Peyer's patch (tissue), 4 donors: ENCODE measurements around the gene KCTD11. TPM values are rescaled to one million over a fixed set of nuclear protein-coding genes. Genes with fewer than 3 reads are reported as not detected.

ENCODE experiments used
- DNase-seq, 3 donors: peaks; one replicate each; pipeline ENCODE4 v3.0.0-alpha.2; 2017 to 2019
- H3K27ac ChIP-seq, 4 donors: fragments of 200-600 bp; sonication (generic); one replicate each; pipeline ENCODE4 v1.5.1; 2016 to 2019
- H3K27me3 ChIP-seq, 2 donors: fragments of 200-600 bp; sonication (generic); one replicate each; pipeline ENCODE4 v1.5.1; 2019
- H3K36me3 ChIP-seq, 3 donors: fragments of 200-600 bp; sonication (generic); one replicate each; pipeline ENCODE4 v1.5.1; 2016 to 2019
- H3K4me1 ChIP-seq, 4 donors: fragments of 200-600 bp; sonication (generic); one replicate each; pipeline ENCODE4 v1.5.1; 2016 to 2019
- H3K4me3 ChIP-seq, 4 donors: fragments of 200-600 bp; sonication (generic); 1 replicate in 3 of 4; 2 replicates in 1 of 4; pipeline ENCODE4 v1.5.1; 2016 to 2019; ENCODE audit warnings: mild to moderate bottlenecking in 1 of 4
- H3K9me3 ChIP-seq, 4 donors: fragments of 200-600 bp; sonication (generic); one replicate each; pipeline ENCODE4 v1.5.1; 2016 to 2019; ENCODE audit warnings: mild to moderate bottlenecking in 1 of 4
- CTCF ChIP-seq, 6 experiments: fragments of 450-650 bp in 4 of 6; fragments of 200-600 bp in 2 of 6; sonication (generic) in 1 of 6; IDR thresholded peaks; one replicate each; pipeline ENCODE4 v1.5.1; 2017 to 2019; ENCODE audit warnings: antibody characterized with exemption in 6 of 6, mild to moderate bottlenecking in 3 of 6, moderate library complexity in 1 of 6
- POLR2A ChIP-seq, 2 donors: fragments of 450-650 bp; IDR thresholded peaks; one replicate each; pipeline ENCODE4 v1.5.1; 2017; ENCODE audit warnings: antibody characterized with exemption in 2 of 2, mild to moderate bottlenecking in 2 of 2, moderate library complexity in 2 of 2
- total RNA-seq, 4 donors: library from RNA; depleted of rRNA; stranded (reverse); fragments of >200 nt; gene quantifications; one replicate each; pipeline ENCODE4 v1.1.0, GENCODE V29; 2016

KCTD11 gene
- total RNA-seq, 4 donors from 2014 or later = 2.5 to 8.9 (median 7.1) TPM

- H3K4me3 ChIP-seq = peak overlapping the region in 3 of 4 donors; percentile 66 to 84 (median 80)
- TF ChIP-seq CTCF (IDR thresholded peaks at IDR 0.05) (no peak), POLR2A (IDR thresholded peaks at IDR 0.05) (no peak)
Observed at GRCh38 chr17:7352910-7353635, 1.1 kb downstream of the KCTD11 start.

GRCh38 chr17:7354262-7354843, 2.4 kb downstream of the KCTD11 start:
- H3K4me1 ChIP-seq = peaks cover 5 to 54% (median 24%) of the 10 kb centered on the region in 4 donors
- no peaks in the 10 kb centered on the region for H3K27me3 ChIP-seq
- H3K9me3 ChIP-seq = no peaks in the 10 kb centered on the region
- DNase-seq = no peak
- no peak for TF ChIP-seq CTCF (IDR thresholded peaks at IDR 0.05)
- TF ChIP-seq POLR2A (IDR thresholded peaks at IDR 0.05) = no peak
- peak overlapping the region in 1 of 4 donors; percentile 12 for H3K27ac ChIP-seq
- H3K4me3 ChIP-seq = no peak overlapping the region
- H3K36me3 ChIP-seq = no peaks in the 10 kb centered on the region

More at GRCh38 chr17:7352910-7353635, 1.1 kb downstream of the KCTD11 start:
- Histone ChIP-seq H3K36me3 (no peaks in the 10 kb centered on the region), H3K27ac (peak overlapping the region in 2 of 4 donors; percentile 95 to 96), H3K9me3 (no peaks in the 10 kb centered on the region), H3K4me1 (peaks cover 5 to 54% (median 24%) of the 10 kb centered on the region in 4 donors), H3K27me3 (no peaks in the 10 kb centered on the region)
- DNase-seq = no peak

DNA sequence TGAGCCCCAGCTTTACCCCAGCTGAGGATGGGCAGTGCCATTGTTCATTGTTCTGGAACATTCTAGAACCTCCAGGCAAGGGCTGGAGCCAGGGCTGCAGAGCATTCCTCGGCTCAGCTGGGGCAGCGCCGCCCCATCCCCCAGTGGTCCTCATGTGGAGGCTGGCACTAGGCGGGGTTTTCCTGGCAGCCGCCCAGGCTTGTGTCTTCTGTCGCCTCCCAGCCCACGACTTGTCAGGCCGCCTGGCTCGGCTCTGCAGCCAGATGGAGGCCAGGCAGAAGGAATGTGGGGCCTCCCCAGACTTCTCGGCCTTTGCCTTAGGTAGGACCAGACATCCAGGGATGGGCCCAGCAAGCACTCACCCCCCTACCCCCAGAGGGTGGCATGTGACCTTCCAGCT, 3.1 kb downstream of the KCTD11 start, which contains the start of gene TMEM95:
Gene TMEM95 (plus strand): TSS at position 104 of the 400 bp plus-strand sequence. CDS start 49 bp downstream, at position 153.
- no peak for DNase-seq
- Histone ChIP-seq H3K4me3 (no peak within 1 kb of the TSS), H3K36me3 (no peaks in the 10 kb centered on the region), H3K4me1 (peaks cover 5 to 50% (median 20%) of the 10 kb centered on the region in 4 donors), H3K27ac (peak within 1 kb of the TSS in 2 of 4 donors; percentile 43 to 46), H3K27me3 (no peaks in the 10 kb centered on the region), H3K9me3 (no peaks in the 10 kb centered on the region)
- TF ChIP-seq CTCF (IDR thresholded peaks at IDR 0.05) = no peak
- no peak for TF ChIP-seq POLR2A (IDR thresholded peaks at IDR 0.05)

- Histone ChIP-seq H3K4me3 (no peak overlapping the region), H3K36me3 (no peaks in the 10 kb centered on the region), H3K27me3 (no peaks in the 10 kb centered on the region), H3K9me3 (no peaks in the 10 kb centered on the region), H3K4me1 (peaks cover 2 to 44% (median 14%) of the 10 kb centered on the region in 4 donors), H3K27ac (peak overlapping the region in 1 of 4 donors; percentile 46)
- no peak for DNase-seq
- no peak for TF ChIP-seq CTCF (IDR thresholded peaks at IDR 0.05)
- no peak for TF ChIP-seq POLR2A (IDR thresholded peaks at IDR 0.05)
Observed at GRCh38 chr17:7355573-7355972, 3.6 kb downstream of the KCTD11 start.

DNA sequence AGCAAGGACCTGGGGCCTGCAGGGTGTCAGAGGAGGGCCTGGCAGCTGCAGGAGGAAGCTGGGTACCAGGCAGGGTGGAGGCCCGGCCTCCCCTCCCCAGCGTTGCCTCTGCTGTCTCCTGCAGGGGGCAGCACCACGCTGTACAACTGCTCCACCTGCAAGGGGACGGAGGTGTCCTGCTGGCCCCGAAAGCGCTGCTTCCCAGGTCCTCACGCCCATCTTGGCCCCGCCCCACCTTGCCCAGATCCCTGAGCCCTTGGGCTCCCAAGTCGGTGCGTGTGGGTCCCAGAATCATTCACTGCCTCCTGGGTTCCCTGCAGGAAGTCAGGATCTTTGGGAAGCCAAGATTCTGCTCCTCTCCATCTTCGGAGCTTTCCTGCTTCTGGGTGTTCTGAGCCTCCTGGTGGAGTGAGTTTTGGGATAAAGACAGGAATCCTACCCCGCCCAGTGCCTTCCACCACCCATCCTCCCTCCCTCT, 4.1 kb downstream of the KCTD11 start:
- Histone ChIP-seq H3K36me3 (no peaks in the 10 kb centered on the region), H3K27me3 (no peaks in the 10 kb centered on the region), H3K27ac (peak overlapping the region in 3 of 4 donors; percentile 9 to 46 (median 43)), H3K9me3 (no peaks in the 10 kb centered on the region), H3K4me1 (peaks cover 0 to 39% (median 10%) of the 10 kb centered on the region in 4 donors), H3K4me3 (no peak overlapping the region)
- TF ChIP-seq CTCF (IDR thresholded peaks at IDR 0.05) (peak; percentile 80 to 97 (median 92)), POLR2A (IDR thresholded peaks at IDR 0.05) (peak in 1 of 2 donors; percentile 15)
- DNase-seq = peak; percentile 86 to 93 (median 89)
